GM21528 (cell line): ENCODE results near the gene SLC39A3.

Experiments
- ATAC-seq: cut with Tn5 transposase; IDR thresholded peaks from one replicate; pipeline ENCODE4 v1.9.1; 2021; ENCODE audit warnings: mild to moderate bottlenecking, moderate library complexity; ENCODE audit not compliant: unreplicated experiment, low FRiP score

Gene SLC39A3, protein sequence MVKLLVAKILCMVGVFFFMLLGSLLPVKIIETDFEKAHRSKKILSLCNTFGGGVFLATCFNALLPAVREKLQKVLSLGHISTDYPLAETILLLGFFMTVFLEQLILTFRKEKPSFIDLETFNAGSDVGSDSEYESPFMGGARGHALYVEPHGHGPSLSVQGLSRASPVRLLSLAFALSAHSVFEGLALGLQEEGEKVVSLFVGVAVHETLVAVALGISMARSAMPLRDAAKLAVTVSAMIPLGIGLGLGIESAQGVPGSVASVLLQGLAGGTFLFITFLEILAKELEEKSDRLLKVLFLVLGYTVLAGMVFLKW

GRCh38 chr19:2739602-2740313, at the start of gene SLC39A3:
Gene SLC39A3, minus strand, starts transcription at chr19:2740017. Its CDS starts 2,760 bp downstream, at chr19:2737257.
- peak; percentile 90 for ATAC-seq

GRCh38 chr19:2788237-2788636, 48.4 kb upstream of the SLC39A3 start:
- no peak for ATAC-seq

GRCh38 chr19:2787115-2787514, 47.3 kb upstream of the SLC39A3 start:
- ATAC-seq, result no peak

DNA sequence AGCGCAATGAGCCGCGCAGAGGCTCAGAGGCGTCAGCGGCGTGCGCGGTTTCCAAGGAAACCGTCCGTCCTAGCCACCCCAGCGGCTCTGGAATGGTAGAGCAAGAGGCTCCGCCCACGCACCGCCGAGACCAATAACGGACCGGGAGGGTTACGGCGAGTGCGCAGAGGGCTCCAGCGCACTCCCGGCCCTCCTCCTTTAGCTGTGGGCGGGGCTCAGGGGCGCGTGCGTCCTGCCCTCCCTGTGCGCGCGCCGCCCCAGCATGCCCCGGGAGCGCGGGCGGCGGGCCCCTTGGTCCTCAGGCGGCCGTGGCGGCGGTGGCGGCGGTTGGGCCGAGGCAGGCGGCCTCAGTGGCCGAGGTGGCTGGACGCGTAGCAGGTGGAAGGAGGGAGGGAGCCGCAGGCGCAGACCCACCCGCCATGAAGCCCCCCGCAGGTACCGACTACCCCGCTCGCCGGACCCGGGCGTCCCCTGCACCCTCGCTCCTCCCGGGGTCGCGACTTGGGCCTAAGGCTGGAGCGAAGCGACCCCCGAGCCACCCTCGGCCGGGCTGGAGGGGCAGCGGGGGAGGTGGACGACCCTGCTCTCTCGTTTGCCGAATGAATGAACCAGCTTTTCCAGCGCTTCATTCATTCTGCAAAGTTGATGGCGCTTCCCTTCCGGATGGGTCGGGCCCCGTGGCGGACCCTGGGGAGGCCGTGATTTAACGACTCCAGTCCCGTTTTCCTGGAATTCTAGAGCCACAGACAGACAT, 45.6 kb upstream of the SLC39A3 start, which contains the start of gene THOP1:
Gene THOP1, plus strand, starts transcription at position 260 of the 754 bp plus-strand sequence. Its CDS starts 160 bp downstream, at position 420.
- ATAC-seq, result peak; percentile 52

DNA sequence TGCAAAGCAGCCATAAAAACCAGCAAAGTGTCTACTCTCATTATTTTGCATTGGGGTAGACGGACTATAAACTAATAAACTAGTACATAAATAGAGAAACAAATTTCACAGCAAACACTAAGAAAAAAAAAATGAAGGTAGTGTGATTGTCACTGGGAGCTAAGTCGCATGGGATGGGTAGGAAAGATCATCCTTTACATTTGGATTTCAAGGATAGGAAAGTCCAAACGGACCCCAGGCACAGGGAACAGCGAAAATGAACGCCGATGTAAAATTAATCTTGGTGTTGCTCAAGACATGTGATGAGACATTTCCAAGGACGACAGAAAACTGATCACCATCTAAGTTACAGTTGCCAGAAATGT, 43.9 kb upstream of the SLC39A3 start:
- ATAC-seq, result no peak

DNA sequence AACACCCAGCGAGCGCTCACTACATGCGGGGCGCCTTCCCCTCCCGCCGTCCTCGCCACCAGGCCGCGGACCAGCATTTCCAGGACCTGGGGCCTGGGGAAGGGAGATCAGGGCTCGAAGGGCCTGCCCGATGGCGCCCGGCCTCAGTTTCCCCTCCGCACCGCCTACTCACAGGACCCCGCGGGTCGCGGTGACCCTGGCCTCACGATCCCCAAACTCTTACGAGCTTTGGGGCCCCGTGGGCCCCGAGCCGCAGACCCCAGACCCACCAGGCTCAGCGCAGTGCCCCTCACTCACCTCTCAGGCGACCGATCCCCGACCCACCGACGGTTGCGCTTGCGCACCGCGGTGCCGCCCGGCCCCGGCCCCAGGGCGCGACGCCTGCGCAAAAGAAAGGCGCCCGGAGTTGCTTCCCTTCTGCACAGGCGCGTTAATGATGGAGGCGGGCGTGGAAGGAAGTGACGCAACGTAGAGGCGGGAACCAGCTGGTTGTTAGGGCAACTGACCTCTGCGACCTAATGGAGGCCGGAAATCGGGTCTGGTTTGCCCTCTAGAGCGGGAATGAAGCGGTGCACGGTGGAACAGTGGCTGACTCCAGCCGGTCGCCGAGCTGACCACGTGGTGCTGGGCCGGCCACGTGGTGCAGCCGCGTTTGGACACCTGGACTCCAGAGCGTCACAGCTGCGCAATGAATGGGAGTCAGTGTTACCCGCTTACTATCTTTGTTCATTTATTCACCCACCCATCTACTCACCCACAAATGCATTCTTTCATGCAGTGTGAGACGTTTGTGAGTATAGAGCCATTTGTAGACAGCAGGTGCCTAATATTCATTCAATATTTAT, 43.3 kb upstream of the SLC39A3 start, which contains the start of gene SGTA:
Gene SGTA, minus strand, starts transcription at position 338 of the 845 bp plus-strand sequence. CDS start 14,205 bp downstream, outside the sequence.
- peak; percentile 75 for ATAC-seq

DNA sequence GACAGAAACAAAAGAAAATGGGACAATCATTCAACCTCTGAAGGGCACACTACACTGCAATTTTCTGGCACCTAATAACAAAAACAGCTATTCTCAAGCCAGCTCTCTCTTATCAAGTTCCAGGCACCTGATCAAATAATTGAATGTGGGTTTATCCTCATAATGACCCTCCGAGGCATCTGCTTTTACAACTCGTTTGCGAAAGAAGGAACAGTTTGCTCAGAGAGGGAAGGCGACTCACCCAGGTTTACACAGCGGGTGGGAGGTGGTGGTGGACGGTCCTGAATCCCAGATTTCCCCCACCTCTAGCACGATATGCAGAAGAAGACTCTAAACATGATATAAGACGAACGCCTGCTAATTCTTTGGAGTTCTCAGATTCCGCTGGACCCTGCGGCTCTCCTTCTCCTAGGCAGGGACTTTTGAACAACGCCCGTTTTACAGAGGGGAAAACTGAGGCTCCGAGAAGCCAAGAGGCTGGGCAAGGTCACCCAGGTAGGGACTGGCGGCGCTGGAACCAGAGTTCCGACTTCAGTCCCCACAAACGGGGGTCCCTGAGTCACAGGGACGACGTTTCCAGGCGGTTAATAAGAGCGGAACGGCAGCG, 42.6 kb upstream of the SLC39A3 start:
- no peak for ATAC-seq

GRCh38 chr19:2780284-2780683, 40.5 kb upstream of the SLC39A3 start:
- no peak for ATAC-seq

DNA sequence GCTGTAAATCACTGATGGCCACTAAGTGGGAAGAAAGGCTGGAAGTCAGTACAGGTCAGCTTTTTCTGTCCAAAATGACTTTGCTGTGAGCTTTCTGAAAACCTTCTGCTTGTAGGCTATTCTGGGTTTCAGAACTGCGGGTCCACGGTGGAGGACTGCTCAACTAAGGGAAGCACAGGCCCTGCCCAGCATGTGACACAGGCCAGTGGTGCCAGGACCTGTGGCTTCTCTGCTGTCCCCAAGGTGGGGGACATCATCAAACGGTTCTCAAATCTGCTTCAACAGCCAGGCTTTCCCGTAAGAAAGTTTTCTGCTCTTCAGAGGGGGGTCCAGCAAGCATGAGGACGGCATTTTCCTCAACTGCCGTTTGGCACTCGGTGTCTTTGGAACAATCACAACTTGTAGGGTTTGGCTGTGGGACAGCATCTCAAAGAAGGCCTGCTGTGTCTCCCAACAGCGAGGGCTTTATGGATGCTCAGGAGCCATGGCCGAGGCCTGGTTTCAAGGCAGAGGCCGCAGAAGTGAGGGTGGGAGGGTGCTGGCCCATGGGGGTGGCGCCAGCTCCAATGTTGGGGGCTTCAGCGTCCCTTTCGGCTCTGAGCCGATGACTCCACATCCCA, 39.4 kb upstream of the SLC39A3 start:
- no peak for ATAC-seq

DNA sequence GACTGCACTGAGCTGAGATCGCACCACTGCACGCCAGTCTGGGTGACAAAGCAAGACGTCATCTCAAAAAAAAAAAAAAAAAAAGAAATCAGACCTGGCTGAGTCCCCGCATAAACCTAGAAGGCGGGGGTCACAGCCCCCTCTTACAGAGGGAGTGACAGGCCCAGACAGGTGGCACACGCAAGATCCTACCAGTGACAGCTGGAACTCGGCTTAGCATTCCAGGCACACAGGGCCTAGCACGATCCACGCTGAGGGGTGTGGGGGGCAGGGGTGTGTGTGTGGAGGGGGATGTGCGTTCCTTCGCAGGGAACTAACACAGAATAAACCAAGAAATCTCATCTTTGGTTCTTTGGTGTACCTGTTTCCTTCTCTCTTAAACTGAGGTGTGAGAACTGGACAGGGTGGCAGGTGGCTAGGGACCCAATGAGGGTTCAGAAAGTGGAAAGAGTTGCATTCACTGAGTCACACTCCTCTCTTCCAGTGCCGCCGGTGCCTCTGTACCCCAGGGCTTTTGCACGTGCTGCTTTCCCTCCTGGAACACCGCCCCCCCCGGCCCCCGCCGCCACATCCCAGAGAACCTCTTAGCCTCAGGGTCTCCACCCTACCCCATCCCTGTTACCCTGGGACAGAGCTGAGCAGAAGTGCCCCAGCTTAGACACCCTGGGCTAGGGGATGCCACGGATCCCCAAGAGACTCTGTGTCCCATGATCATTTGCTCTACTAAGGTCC, 38.3 kb upstream of the SLC39A3 start:
- no peak for ATAC-seq

- no peak for ATAC-seq
Observed at GRCh38 chr19:2775556-2776430, 36.0 kb upstream of the SLC39A3 start.

- ATAC-seq, result no peak
Observed at GRCh38 chr19:2774953-2775555, 35.2 kb upstream of the SLC39A3 start.

DNA sequence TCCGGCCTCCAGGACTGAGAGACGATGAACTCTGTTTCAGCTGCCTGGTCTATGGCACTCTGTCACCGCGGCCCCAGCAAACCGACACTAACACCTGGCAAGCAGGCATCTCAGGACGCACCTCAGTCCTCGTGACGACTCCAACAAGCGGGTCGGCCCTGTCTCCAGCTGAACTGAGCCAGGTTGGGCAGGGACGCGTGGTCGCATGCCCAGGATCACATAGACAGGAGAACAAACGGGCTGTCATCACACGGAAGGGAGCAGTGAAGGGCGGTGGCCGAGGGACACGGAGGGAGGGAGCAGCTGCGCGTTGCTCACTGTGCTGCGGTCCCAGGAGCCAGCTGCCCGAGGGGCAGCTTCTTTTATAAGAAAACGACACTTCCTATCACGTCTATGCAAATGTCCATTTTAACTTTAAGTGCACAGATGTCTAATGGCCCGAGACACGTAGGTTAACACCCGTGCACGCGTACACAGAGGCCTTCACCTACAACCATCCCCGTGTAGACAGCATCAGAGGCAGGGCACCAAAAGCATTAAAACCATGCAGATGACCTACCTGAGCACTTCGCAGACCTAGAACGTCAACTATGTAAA, 34.4 kb upstream of the SLC39A3 start:
- ATAC-seq, result no peak

- ATAC-seq, result no peak
Observed at GRCh38 chr19:2771786-2772674, 32.2 kb upstream of the SLC39A3 start.

GRCh38 chr19:2770055-2771013, 30.5 kb upstream of the SLC39A3 start:
- no peak for ATAC-seq
